ENCODE results near the gene TMEM238. TPM values are rescaled to one million over a fixed set of nuclear protein-coding genes. Genes with fewer than 3 reads are reported as not detected.

TMEM238 gene
- polyA plus RNA-seq, 1 donor from 2014 or later = not detected

DNA sequence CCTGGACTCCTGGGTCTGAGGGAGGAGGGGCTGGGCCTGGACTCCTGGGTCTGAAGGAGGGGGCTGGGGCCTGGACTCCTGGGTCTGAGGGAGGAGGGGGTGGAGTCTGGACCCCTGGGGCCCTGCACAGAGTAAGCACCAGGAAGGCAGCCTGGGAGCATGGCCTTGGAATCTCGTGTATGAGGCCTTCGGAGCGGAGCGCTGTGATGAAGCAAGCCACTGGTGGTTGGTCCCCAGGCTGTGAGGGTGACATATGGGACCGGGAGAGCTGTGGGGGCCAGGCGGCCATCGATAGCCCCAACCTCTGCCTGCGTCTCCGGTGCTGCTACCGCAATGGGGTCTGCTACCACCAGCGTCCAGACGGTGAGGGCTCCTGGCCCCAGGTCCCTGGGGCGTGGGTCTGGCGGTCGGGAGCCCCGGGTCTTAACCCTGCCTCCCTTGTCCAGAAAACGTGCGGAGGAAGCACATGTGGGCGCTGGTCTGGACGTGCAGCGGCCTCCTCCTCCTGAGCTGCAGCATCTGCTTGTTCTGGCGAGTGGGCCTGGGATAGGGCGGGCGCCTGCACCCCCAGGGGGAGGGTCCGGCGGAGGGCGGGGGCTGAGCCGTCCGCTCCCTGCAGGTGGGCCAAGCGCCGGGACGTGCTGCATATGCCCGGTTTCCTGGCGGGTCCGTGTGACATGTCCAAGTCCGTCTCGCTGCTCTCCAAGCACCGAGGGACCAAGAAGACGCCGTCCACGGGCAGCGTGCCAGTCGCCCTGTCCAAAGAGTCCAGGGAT lies 6.5 kb downstream of the TMEM238 start:
- no peak overlapping the region for H3K9ac ChIP-seq (ENCODE audit: low read length)
- no peak overlapping the region for H2AFZ ChIP-seq (ENCODE audit: low read depth, low read length)

DNA sequence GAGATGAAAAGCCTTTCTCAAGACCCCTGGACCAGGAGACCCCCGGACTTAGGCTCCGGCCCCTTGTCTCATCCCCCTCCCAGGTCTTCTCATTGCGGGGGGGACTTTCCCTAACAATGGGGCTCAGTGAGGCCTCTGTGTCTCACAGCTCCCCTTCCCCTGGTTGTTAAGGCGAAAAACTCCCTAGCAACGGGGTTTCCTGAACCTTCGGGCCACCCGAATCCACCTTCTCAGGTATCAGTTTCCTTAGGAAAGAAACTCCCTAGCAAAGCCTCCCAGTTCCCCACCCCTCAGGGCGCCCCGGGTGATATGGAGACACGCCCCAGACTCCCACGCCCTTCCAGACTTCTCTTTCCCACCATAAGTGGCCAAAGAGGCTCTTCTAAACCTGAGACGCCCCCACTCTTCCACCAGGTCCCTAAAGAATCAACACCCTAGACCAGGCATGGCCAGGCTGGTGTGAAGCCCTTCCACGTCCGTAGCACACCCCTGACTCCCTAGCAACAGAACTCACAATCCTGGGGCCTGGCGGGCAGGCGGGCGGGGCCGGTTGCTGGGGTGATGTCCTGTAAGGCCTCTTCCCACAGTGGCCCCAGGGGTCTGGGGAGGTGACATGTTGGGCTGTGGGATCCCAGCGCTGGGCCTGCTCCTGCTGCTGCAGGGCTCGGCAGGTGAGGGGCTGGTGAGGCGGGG lies 7.7 kb downstream of the TMEM238 start, which contains the start of gene TMEM190:
TMEM190 (plus strand) TSS at position 586 of the 693 bp plus-strand sequence; CDS start at position 614, 28 bp downstream.
- no peak within 1 kb of the TSS for H3K4me2 ChIP-seq (ENCODE audit: low read length)
- no peaks in the 10 kb centered on the region for H3F3A ChIP-seq (ENCODE audit: insufficient read depth, low read length, poor library complexity, severe bottlenecking)
- H3K27me3 ChIP-seq (ENCODE audit: insufficient read depth, low read depth, low read length) = no peaks in the 10 kb centered on the region
- H3K27ac ChIP-seq (ENCODE audit: low read length) = no peak within 1 kb of the TSS
- no peaks in the 10 kb centered on the region for H3K9me2 ChIP-seq (ENCODE audit: insufficient read depth, low read length)
- H3K9ac ChIP-seq (ENCODE audit: low read length) = no peak within 1 kb of the TSS
- no peaks in the 10 kb centered on the region for H3K79me2 ChIP-seq (replicated peaks; ENCODE audit: insufficient read depth, low read length)
- no peaks in the 10 kb centered on the region for H4K20me1 ChIP-seq (ENCODE audit: insufficient read depth)
- H3K4me3 ChIP-seq (ENCODE audit: low read length) = no peak within 1 kb of the TSS
- H3K9me3 ChIP-seq (ENCODE audit: low read length) = no peaks in the 10 kb centered on the region
- no peaks in the 10 kb centered on the region for H3K36me3 ChIP-seq (ENCODE audit: insufficient read depth, low read length)
- no peak within 1 kb of the TSS for H2AFZ ChIP-seq (ENCODE audit: low read depth, low read length)
- TF ChIP-seq MXI1 (conservative IDR thresholded peaks at IDR 0.05; ENCODE audit: poor library complexity, severe bottlenecking) (no peak), EZH2 (IDR thresholded peaks at IDR 0.05; ENCODE audit: borderline replicate concordance, insufficient read depth, low read length, poor library complexity, severe bottlenecking) (no peak), TAF1 (IDR thresholded peaks at IDR 0.05; ENCODE audit: low read depth) (no peak), RAD21 (conservative IDR thresholded peaks at IDR 0.05) (no peak), EP300 (conservative IDR thresholded peaks at IDR 0.05; ENCODE audit: poor library complexity, severe bottlenecking) (no peak), SMC3 (conservative IDR thresholded peaks at IDR 0.05; ENCODE audit: poor library complexity) (no peak), POLR2AphosphoS5 (IDR thresholded peaks at IDR 0.05) (no peak)
- TF ChIP-seq, protein P1, sequence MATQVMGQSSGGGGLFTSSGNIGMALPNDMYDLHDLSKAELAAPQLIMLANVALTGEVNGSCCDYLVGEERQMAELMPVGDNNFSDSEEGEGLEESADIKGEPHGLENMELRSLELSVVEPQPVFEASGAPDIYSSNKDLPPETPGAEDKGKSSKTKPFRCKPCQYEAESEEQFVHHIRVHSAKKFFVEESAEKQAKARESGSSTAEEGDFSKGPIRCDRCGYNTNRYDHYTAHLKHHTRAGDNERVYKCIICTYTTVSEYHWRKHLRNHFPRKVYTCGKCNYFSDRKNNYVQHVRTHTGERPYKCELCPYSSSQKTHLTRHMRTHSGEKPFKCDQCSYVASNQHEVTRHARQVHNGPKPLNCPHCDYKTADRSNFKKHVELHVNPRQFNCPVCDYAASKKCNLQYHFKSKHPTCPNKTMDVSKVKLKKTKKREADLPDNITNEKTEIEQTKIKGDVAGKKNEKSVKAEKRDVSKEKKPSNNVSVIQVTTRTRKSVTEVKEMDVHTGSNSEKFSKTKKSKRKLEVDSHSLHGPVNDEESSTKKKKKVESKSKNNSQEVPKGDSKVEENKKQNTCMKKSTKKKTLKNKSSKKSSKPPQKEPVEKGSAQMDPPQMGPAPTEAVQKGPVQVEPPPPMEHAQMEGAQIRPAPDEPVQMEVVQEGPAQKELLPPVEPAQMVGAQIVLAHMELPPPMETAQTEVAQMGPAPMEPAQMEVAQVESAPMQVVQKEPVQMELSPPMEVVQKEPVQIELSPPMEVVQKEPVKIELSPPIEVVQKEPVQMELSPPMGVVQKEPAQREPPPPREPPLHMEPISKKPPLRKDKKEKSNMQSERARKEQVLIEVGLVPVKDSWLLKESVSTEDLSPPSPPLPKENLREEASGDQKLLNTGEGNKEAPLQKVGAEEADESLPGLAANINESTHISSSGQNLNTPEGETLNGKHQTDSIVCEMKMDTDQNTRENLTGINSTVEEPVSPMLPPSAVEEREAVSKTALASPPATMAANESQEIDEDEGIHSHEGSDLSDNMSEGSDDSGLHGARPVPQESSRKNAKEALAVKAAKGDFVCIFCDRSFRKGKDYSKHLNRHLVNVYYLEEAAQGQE (IDR thresholded peaks at IDR 0.05; ENCODE audit: borderline replicate concordance) = no peak
- TF ChIP-seq, protein P2, sequence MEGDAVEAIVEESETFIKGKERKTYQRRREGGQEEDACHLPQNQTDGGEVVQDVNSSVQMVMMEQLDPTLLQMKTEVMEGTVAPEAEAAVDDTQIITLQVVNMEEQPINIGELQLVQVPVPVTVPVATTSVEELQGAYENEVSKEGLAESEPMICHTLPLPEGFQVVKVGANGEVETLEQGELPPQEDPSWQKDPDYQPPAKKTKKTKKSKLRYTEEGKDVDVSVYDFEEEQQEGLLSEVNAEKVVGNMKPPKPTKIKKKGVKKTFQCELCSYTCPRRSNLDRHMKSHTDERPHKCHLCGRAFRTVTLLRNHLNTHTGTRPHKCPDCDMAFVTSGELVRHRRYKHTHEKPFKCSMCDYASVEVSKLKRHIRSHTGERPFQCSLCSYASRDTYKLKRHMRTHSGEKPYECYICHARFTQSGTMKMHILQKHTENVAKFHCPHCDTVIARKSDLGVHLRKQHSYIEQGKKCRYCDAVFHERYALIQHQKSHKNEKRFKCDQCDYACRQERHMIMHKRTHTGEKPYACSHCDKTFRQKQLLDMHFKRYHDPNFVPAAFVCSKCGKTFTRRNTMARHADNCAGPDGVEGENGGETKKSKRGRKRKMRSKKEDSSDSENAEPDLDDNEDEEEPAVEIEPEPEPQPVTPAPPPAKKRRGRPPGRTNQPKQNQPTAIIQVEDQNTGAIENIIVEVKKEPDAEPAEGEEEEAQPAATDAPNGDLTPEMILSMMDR (IDR thresholded peaks at IDR 0.05; ENCODE audit: poor library complexity, severe bottlenecking) = no peak

More for the DNA sequence above, 6.5 kb downstream of the TMEM238 start:
- Histone ChIP-seq H3K79me2 (replicated peaks; ENCODE audit: insufficient read depth, low read length) (no peaks in the 10 kb centered on the region), H3F3A (ENCODE audit: insufficient read depth, low read length, poor library complexity, severe bottlenecking) (no peaks in the 10 kb centered on the region), H3K4me3 (ENCODE audit: low read length) (no peak overlapping the region), H3K9me3 (ENCODE audit: low read length) (no peaks in the 10 kb centered on the region), H3K9me2 (ENCODE audit: insufficient read depth, low read length) (no peaks in the 10 kb centered on the region), H3K27me3 (ENCODE audit: insufficient read depth, low read depth, low read length) (peaks cover 3% of the 10 kb centered on the region), H3K27ac (ENCODE audit: low read length) (no peak overlapping the region), H3K36me3 (ENCODE audit: insufficient read depth, low read length) (no peaks in the 10 kb centered on the region), H3K4me2 (ENCODE audit: low read length) (no peak overlapping the region), H4K20me1 (ENCODE audit: insufficient read depth) (no peaks in the 10 kb centered on the region)
- TF ChIP-seq MXI1 (conservative IDR thresholded peaks at IDR 0.05; ENCODE audit: poor library complexity, severe bottlenecking) (no peak), TAF1 (IDR thresholded peaks at IDR 0.05; ENCODE audit: low read depth) (no peak), EP300 (conservative IDR thresholded peaks at IDR 0.05; ENCODE audit: poor library complexity, severe bottlenecking) (no peak), POLR2AphosphoS5 (IDR thresholded peaks at IDR 0.05) (no peak), RAD21 (conservative IDR thresholded peaks at IDR 0.05) (no peak)
- TF ChIP-seq, protein P1 (IDR thresholded peaks at IDR 0.05; ENCODE audit: borderline replicate concordance) = no peak

All from neural cell (in vitro differentiated cells).